ENCODE results near the gene CACNB1.
A peak's percentile ranks its signal among the peaks of the same experiment; 100 is the strongest.
"Not testable (repeated sequence)": the region's sequence is repeated elsewhere in the genome, so short reads cannot be mapped to it uniquely, and the experiment has no call there.

The CACNB1 gene

GRCh38 chr17:39138431-39139160, 58.9 kb downstream of the CACNB1 start:
- H3K4me3 ChIP-seq (ENCODE audit: low read length): no peak overlapping the region

GRCh38 chr17:39134878-39135277, 62.6 kb downstream of the CACNB1 start:
- TF ChIP-seq CTCF (conservative IDR thresholded peaks at IDR 0.05; ENCODE audit: low read length): no peak
- H3K4me3 ChIP-seq (ENCODE audit: low read length): no peak overlapping the region
- peak; percentile 26 for DNase-seq (ENCODE audit: low read depth)

More at GRCh38 chr17:39138431-39139160, 58.9 kb downstream of the CACNB1 start:
- DNase-seq (ENCODE audit: low read depth): no peak
- TF ChIP-seq CTCF (conservative IDR thresholded peaks at IDR 0.05; ENCODE audit: low read length): no peak

- peak; percentile 89 for DNase-seq (ENCODE audit: low read depth)
- no peak for TF ChIP-seq CTCF (conservative IDR thresholded peaks at IDR 0.05; ENCODE audit: low read length)
Measured at GRCh38 chr17:39132192-39132610, 65.3 kb downstream of the CACNB1 start.

GRCh38 chr17:39131616-39132015, 65.9 kb downstream of the CACNB1 start:
- no peak for DNase-seq (ENCODE audit: low read depth)
- H3K4me3 ChIP-seq (ENCODE audit: low read length): no peak overlapping the region
- no peak for TF ChIP-seq CTCF (conservative IDR thresholded peaks at IDR 0.05; ENCODE audit: low read length)

More at GRCh38 chr17:39132192-39132610, 65.3 kb downstream of the CACNB1 start:
- no peak overlapping the region for H3K4me3 ChIP-seq (ENCODE audit: low read length)

- no peak for TF ChIP-seq CTCF (conservative IDR thresholded peaks at IDR 0.05; ENCODE audit: low read length)
- H3K4me3 ChIP-seq (ENCODE audit: low read length): no peak overlapping the region
- DNase-seq (ENCODE audit: low read depth): no peak
Measured at GRCh38 chr17:39130205-39130604, 67.3 kb downstream of the CACNB1 start.

- H3K4me3 ChIP-seq (ENCODE audit: low read length); DNase-seq (ENCODE audit: low read depth): not testable (repeated sequence)
Measured at GRCh38 chr17:39129544-39129943, 67.9 kb downstream of the CACNB1 start.

GRCh38 chr17:39126436-39126835, 71.0 kb downstream of the CACNB1 start:
- no peak for DNase-seq (ENCODE audit: low read depth)
- TF ChIP-seq CTCF (conservative IDR thresholded peaks at IDR 0.05; ENCODE audit: low read length): no peak
- H3K4me3 ChIP-seq (ENCODE audit: low read length): no peak overlapping the region

Data from AG10803 (cell line).